HEK293 (cell line): Measurements from ENCODE around the gene CSPG4.
A peak's percentile ranks its signal among the peaks of the same experiment; 100 is the strongest.
"Not testable (repeated sequence)": the region's sequence is repeated elsewhere in the genome, so short reads cannot be mapped to it uniquely, and the experiment has no call there.

Experiments
- CTCF ChIA-PET: fragments of 350-600 bp; formaldehyde crosslinking; extraction: SDS; loops from one replicate; lab custom pipeline; 2021; ENCODE audit warnings: antibody characterized with exemption; lab: Yijun Ruan, JAX
- POLR2A ChIA-PET: fragments of 300-600 bp; formaldehyde crosslinking; extraction: SDS; loops from one replicate; lab custom pipeline; 2020; ENCODE audit warnings: antibody characterized with exemption, inconsistent platforms; lab: Yijun Ruan, JAX
- H3K27ac ChIP-seq: fragments of 200-500 bp; sonication (Bioruptor generic); 2 replicates; pipeline ENCODE4 v1.5.1; 2014; ENCODE audit warnings: low read depth, low read length, control low read depth, inconsistent platforms; ENCODE audit errors: extremely low read depth
- H3K36me3 ChIP-seq, 2 experiments: fragments of 200-500 bp in 1 of 2; sonication (Bioruptor generic) in 1 of 2; 1 replicate in 1 of 2; 2 replicates in 1 of 2; pipeline ENCODE4 v1.5.1; 2014 to 2017; ENCODE audit warnings: inconsistent platforms in 2 of 2, low read length in 2 of 2; ENCODE audit not compliant: control insufficient read depth in 2 of 2, insufficient read depth in 1 of 2
- H3K4me1 ChIP-seq: fragments of 200-500 bp; sonication (Bioruptor generic); 2 replicates; pipeline ENCODE4 v1.5.1; 2014; ENCODE audit warnings: mild to moderate bottlenecking, low read length, inconsistent platforms; ENCODE audit not compliant: control insufficient read depth, insufficient read depth
- H3K4me3 ChIP-seq: 2 replicates; pipeline ENCODE4 v1.5.1; 2011; ENCODE audit warnings: low read depth, mild to moderate bottlenecking, control low read depth, low read length, moderate library complexity
- H3K9me3 ChIP-seq: fragments of 200-500 bp; sonication (Bioruptor generic); 2 replicates; pipeline ENCODE4 v1.5.1; 2014; ENCODE audit warnings: low read depth, low read length, inconsistent platforms; ENCODE audit not compliant: control insufficient read depth, insufficient read depth
- GLIS1 ChIP-seq: fragments of 450-650 bp; formaldehyde crosslinking; IDR thresholded peaks from 2 replicates; pipeline ENCODE4 v1.5.1; 2016; ENCODE audit warnings: missing biosample characterization, missing genetic modification characterization
- KLF16 ChIP-seq: fragments of 450-650 bp; formaldehyde crosslinking; IDR thresholded peaks from 2 replicates; pipeline ENCODE4 v1.5.1; 2017; ENCODE audit warnings: missing biosample characterization, missing genetic modification characterization
- KLF8 ChIP-seq: fragments of 450-650 bp; formaldehyde crosslinking; IDR thresholded peaks from 2 replicates; pipeline ENCODE4 v1.5.1; 2016; ENCODE audit warnings: missing biosample characterization, missing genetic modification characterization
- SP3 ChIP-seq: fragments of 450-650 bp; formaldehyde crosslinking; IDR thresholded peaks from 2 replicates; pipeline ENCODE4 v1.5.1; 2016; ENCODE audit warnings: missing biosample characterization, missing genetic modification characterization
- ZBTB10 ChIP-seq: fragments of 450-650 bp; formaldehyde crosslinking; IDR thresholded peaks from 2 replicates; pipeline ENCODE4 v1.5.1; 2016; ENCODE audit warnings: missing biosample characterization, missing genetic modification characterization
- ZBTB48 ChIP-seq: fragments of 450-650 bp; formaldehyde crosslinking; IDR thresholded peaks from 2 replicates; pipeline ENCODE4 v1.5.1; 2016; ENCODE audit warnings: missing biosample characterization, missing genetic modification characterization
- ZBTB8A ChIP-seq: fragments of 450-650 bp; formaldehyde crosslinking; IDR thresholded peaks from 2 replicates; pipeline ENCODE4 v1.5.1; 2016; ENCODE audit warnings: missing biosample characterization, missing genetic modification characterization
- ZIC2 ChIP-seq: fragments of 450-650 bp; formaldehyde crosslinking; IDR thresholded peaks from 2 replicates; pipeline ENCODE4 v1.5.1; 2016; ENCODE audit warnings: missing biosample characterization, missing genetic modification characterization
- ZNF335 ChIP-seq: fragments of 450-650 bp; formaldehyde crosslinking; conservative IDR thresholded peaks from 2 replicates; pipeline ENCODE4 v1.5.1; 2016; ENCODE audit warnings: missing biosample characterization, missing genetic modification characterization
- ZNF600 ChIP-seq: fragments of 450-650 bp; formaldehyde crosslinking; IDR thresholded peaks from 2 replicates; pipeline ENCODE4 v1.5.1; 2016; ENCODE audit warnings: missing biosample characterization, missing genetic modification characterization
- ZNF654 ChIP-seq: fragments of 450-650 bp; formaldehyde crosslinking; IDR thresholded peaks from 2 replicates; pipeline ENCODE4 v1.5.1; 2016; ENCODE audit warnings: low read depth, missing biosample characterization, missing genetic modification characterization
- ZNF692 ChIP-seq: fragments of 450-650 bp; formaldehyde crosslinking; IDR thresholded peaks from 2 replicates; pipeline ENCODE4 v1.5.1; 2016; ENCODE audit warnings: missing biosample characterization, missing genetic modification characterization
- ZNF768 ChIP-seq: fragments of 450-650 bp; formaldehyde crosslinking; IDR thresholded peaks from 2 replicates; pipeline ENCODE4 v1.5.1; 2018; ENCODE audit warnings: missing biosample characterization, mild to moderate bottlenecking, missing genetic modification characterization
- ZNF843 ChIP-seq: fragments of 450-650 bp; formaldehyde crosslinking; IDR thresholded peaks from 2 replicates; pipeline ENCODE4 v1.5.1; 2016; ENCODE audit warnings: missing biosample characterization, missing genetic modification characterization
- ZSCAN30 ChIP-seq: fragments of 450-650 bp; IDR thresholded peaks from 2 replicates; pipeline ENCODE4 v1.5.1; 2018; ENCODE audit warnings: missing biosample characterization, mild to moderate bottlenecking, missing genetic modification characterization, moderate library complexity
- TF ChIP-seq, protein P1 (sequence below): fragments of 450-650 bp; formaldehyde crosslinking; IDR thresholded peaks from 2 replicates; pipeline ENCODE4 v1.5.1; 2016; ENCODE audit warnings: missing biosample characterization, missing genetic modification characterization
- TF ChIP-seq, protein P2 (sequence below): fragments of 450-650 bp; formaldehyde crosslinking; IDR thresholded peaks from 2 replicates; pipeline ENCODE4 v1.5.1; 2016; ENCODE audit warnings: missing biosample characterization, missing genetic modification characterization

The CSPG4 gene

DNA sequence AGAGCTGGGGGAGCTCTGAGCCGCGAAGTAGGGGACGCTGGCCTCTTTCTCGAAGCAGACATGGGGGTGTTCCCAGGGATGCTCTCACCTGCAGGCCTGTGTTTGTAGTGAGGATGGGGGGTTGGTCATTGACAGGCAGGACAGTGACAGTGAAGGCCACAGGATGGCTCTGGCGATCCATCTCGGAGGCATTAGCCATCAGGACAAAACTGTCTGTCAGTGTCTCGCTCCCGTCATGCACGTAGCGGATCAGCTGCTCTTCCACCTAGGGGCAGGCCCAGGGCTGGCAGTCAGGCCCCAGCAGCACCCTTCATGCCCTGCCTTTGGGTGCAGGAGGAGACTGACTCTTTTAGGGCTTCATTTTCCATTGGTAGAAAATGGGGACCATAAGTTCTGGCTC is 28.0 kb downstream of the CSPG4 start:
- POLR2A ChIA-PET, result interaction anchor here (2.0 kb wide), 1 partner anchor 317 kb away, joined by 7 read pairs; the partner anchor contains the start of gene MAN2C1
- TF ChIP-seq, protein P1, sequence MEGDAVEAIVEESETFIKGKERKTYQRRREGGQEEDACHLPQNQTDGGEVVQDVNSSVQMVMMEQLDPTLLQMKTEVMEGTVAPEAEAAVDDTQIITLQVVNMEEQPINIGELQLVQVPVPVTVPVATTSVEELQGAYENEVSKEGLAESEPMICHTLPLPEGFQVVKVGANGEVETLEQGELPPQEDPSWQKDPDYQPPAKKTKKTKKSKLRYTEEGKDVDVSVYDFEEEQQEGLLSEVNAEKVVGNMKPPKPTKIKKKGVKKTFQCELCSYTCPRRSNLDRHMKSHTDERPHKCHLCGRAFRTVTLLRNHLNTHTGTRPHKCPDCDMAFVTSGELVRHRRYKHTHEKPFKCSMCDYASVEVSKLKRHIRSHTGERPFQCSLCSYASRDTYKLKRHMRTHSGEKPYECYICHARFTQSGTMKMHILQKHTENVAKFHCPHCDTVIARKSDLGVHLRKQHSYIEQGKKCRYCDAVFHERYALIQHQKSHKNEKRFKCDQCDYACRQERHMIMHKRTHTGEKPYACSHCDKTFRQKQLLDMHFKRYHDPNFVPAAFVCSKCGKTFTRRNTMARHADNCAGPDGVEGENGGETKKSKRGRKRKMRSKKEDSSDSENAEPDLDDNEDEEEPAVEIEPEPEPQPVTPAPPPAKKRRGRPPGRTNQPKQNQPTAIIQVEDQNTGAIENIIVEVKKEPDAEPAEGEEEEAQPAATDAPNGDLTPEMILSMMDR (tag by site-specific recombination), result peak; percentile 46; the same call in 1 of the 2 replicates
- TF ChIP-seq ZNF768 (tag by site-specific recombination), result no peak
- TF ChIP-seq, all 188 proteins: peak for 1
- H3K27ac ChIP-seq, result no peak overlapping the region
- CTCF ChIA-PET, result interaction anchor here (0.5 to 6.0 kb wide), 25 partner anchors 10 to 656 kb away, joined by 3 to 66 read pairs (median 4); partner anchors contain the start of genes CSPG4 and MAN2C1
- H3K4me3 ChIP-seq, result no peak overlapping the region
- peaks cover 0 to 5% of the 10 kb centered on the region in 2 experiments; a peak in 1 of 3 replicates for H3K36me3 ChIP-seq
- H3K4me1 ChIP-seq, result no peaks in the 10 kb centered on the region
- no peaks in the 10 kb centered on the region for H3K9me3 ChIP-seq

GRCh38 chr15:75683646-75684312 is 28.9 kb downstream of the CSPG4 start:
- TF ChIP-seq KLF16 (tag by site-specific recombination) (peak; percentile 32; the same call in 1 of the 2 replicates), ZBTB48 (peak; percentile 63), ZNF692 (tag by site-specific recombination) (0 out of 2 replicates have a peak, but pooled peaks have one; percentile 20), ZIC2 (tag by site-specific recombination) (peak; percentile 25; the same call in 1 of the 2 replicates), ZBTB10 (tag by site-specific recombination) (peak; percentile 35; the same call in 1 of the 2 replicates), GLIS1 (0 out of 2 replicates have a peak, but pooled peaks have one; percentile 12), ZNF654 (tag by site-specific recombination) (peak; percentile 77), ZBTB8A (tag by site-specific recombination) (peak; percentile 54; the same call in 1 of the 2 replicates), ZNF843 (tag by site-specific recombination) (0 out of 2 replicates have a peak, but pooled peaks have one; percentile 14), ZNF335 (peak; percentile 90), KLF8 (tag by site-specific recombination) (0 out of 2 replicates have a peak, but pooled peaks have one; percentile 39), SP3 (tag by site-specific recombination) (peak; percentile 42; the same call in 1 of the 2 replicates), ZNF600 (peak; percentile 76), ZSCAN30 (tag by site-specific recombination) (0 out of 2 replicates have a peak, but pooled peaks have one; percentile 21)
- TF ChIP-seq, protein P2, sequence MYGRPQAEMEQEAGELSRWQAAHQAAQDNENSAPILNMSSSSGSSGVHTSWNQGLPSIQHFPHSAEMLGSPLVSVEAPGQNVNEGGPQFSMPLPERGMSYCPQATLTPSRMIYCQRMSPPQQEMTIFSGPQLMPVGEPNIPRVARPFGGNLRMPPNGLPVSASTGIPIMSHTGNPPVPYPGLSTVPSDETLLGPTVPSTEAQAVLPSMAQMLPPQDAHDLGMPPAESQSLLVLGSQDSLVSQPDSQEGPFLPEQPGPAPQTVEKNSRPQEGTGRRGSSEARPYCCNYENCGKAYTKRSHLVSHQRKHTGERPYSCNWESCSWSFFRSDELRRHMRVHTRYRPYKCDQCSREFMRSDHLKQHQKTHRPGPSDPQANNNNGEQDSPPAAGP, result peak; percentile 60; the same call in 1 of the 2 replicates
- TF ChIP-seq, protein P1 (tag by site-specific recombination), result peak; percentile 77; the same call in 1 of the 2 replicates
- H3K4me1 ChIP-seq, H3K9me3 ChIP-seq, H3K27ac ChIP-seq, H3K36me3 ChIP-seq, H3K4me3 ChIP-seq: not testable (repeated sequence)
- CTCF ChIA-PET, result interaction anchor here (0.6 to 6.0 kb wide), 23 partner anchors 11 to 1115 kb away, joined by 3 to 66 read pairs (median 4); partner anchors contain the start of gene MAN2C1
- POLR2A ChIA-PET, result interaction anchor here (0.6 to 2.0 kb wide), 2 partner anchors 314 to 316 kb away, joined by 4 to 7 read pairs; partner anchors contain the start of gene MAN2C1
